HepG2 (cell line): Measurements from ENCODE around the gene MBIP. TPM values are rescaled to one million over a fixed set of nuclear protein-coding genes. Genes with fewer than 3 reads are reported as not detected.
A peak's percentile ranks its signal among the peaks of the same experiment; 100 is the strongest.

Source experiments
- CC2D1A ChIP-seq: sonication (generic); formaldehyde crosslinking; IDR thresholded peaks from 2 replicates; pipeline ENCODE4 v1.8.1; 2023; ENCODE audit warnings: mild to moderate bottlenecking, missing genetic modification reagents
- E2F5 ChIP-seq: sonication (generic); formaldehyde crosslinking; conservative IDR thresholded peaks from 2 replicates; pipeline ENCODE4 v1.4.0; 2020; ENCODE audit warnings: missing genetic modification reagents
- HMG20B ChIP-seq: conservative IDR thresholded peaks from 2 replicates; pipeline ENCODE4 v1.6.1; 2016; ENCODE audit warnings: missing genetic modification reagents, missing compliant biosample characterization
- NFKB2 ChIP-seq: sonication (generic); formaldehyde crosslinking; IDR thresholded peaks from 2 replicates; pipeline ENCODE4 v1.4.0; 2020; ENCODE audit warnings: missing genetic modification reagents, borderline replicate concordance
- PLRG1 ChIP-seq: fragments of 450-650 bp; conservative IDR thresholded peaks from 2 replicates; pipeline ENCODE4 v1.6.1; 2016
- STAG1 ChIP-seq: sonication (generic); formaldehyde crosslinking; IDR thresholded peaks from 2 replicates; pipeline ENCODE4 v1.4.0; 2020; ENCODE audit warnings: missing genetic modification reagents
- TCF7L2 ChIP-seq: IDR thresholded peaks from 2 replicates; pipeline ENCODE4 v1.6.1; 2011; ENCODE audit warnings: mild to moderate bottlenecking, low read depth, low read length, moderate library complexity
- ZNF547 ChIP-seq: sonication (generic); formaldehyde crosslinking; IDR thresholded peaks from 2 replicates; pipeline ENCODE4 v1.5.1; 2020; ENCODE audit warnings: mild to moderate bottlenecking, missing genetic modification reagents
- ZNF614 ChIP-seq: IDR thresholded peaks from 2 replicates; pipeline ENCODE4 v1.6.1; 2018; ENCODE audit warnings: missing biosample characterization, missing genetic modification reagents, inconsistent platforms, borderline replicate concordance
- ZNF704 ChIP-seq: sonication (generic); formaldehyde crosslinking; IDR thresholded peaks from 2 replicates; pipeline ENCODE4 v1.8.1; 2023; ENCODE audit warnings: mild to moderate bottlenecking, inconsistent platforms, moderate library complexity, missing genetic modification reagents, borderline replicate concordance
- polyA plus RNA-seq, 8 experiments: library from polyadenylated mRNA; depleted of rRNA in 3 of 8; stranded (reverse) in 7 of 8; unstranded in 1 of 8; fragments of >200 nt; fragmentation: Illumina TruSeq in 4 of 8; extraction: Trizol in 4 of 8; gene quantifications; 2 replicates each; pipeline versions ENCODE4 v1.2.1 to v1.2.3, GENCODE V29; 2011 to 2016; ENCODE audit warnings: low read depth in 4 of 8, missing spikeins in 1 of 8, mixed read lengths in 1 of 8; ENCODE audit not compliant: insufficient read depth in 1 of 8
- total RNA-seq, 5 experiments: library from RNA; depleted of rRNA; stranded (reverse); fragments of >200 nt; fragmentation: Illumina TruSeq; extraction: Trizol; gene quantifications; 2 replicates each; pipeline ENCODE4 v1.2.3, GENCODE V29; 2016; ENCODE audit warnings: low read depth in 1 of 5
- TF ChIP-seq, protein P1 (sequence below): sonication (generic); formaldehyde crosslinking; IDR thresholded peaks from 2 replicates; pipeline ENCODE4 v1.4.0; 2020; ENCODE audit warnings: missing genetic modification reagents
- TF ChIP-seq, protein P2 (sequence below): sonication (generic); formaldehyde crosslinking; IDR thresholded peaks from 2 replicates; pipeline ENCODE4 v1.4.0; 2020; ENCODE audit warnings: missing genetic modification reagents

MBIP gene
- total and polyA plus RNA-seq, 2 of the 13 experiments (the other 11 are each of a cell fraction or from before 2014, with no cell fraction given), result 48.1 to 48.6 TPM

- TF ChIP-seq, protein P1, sequence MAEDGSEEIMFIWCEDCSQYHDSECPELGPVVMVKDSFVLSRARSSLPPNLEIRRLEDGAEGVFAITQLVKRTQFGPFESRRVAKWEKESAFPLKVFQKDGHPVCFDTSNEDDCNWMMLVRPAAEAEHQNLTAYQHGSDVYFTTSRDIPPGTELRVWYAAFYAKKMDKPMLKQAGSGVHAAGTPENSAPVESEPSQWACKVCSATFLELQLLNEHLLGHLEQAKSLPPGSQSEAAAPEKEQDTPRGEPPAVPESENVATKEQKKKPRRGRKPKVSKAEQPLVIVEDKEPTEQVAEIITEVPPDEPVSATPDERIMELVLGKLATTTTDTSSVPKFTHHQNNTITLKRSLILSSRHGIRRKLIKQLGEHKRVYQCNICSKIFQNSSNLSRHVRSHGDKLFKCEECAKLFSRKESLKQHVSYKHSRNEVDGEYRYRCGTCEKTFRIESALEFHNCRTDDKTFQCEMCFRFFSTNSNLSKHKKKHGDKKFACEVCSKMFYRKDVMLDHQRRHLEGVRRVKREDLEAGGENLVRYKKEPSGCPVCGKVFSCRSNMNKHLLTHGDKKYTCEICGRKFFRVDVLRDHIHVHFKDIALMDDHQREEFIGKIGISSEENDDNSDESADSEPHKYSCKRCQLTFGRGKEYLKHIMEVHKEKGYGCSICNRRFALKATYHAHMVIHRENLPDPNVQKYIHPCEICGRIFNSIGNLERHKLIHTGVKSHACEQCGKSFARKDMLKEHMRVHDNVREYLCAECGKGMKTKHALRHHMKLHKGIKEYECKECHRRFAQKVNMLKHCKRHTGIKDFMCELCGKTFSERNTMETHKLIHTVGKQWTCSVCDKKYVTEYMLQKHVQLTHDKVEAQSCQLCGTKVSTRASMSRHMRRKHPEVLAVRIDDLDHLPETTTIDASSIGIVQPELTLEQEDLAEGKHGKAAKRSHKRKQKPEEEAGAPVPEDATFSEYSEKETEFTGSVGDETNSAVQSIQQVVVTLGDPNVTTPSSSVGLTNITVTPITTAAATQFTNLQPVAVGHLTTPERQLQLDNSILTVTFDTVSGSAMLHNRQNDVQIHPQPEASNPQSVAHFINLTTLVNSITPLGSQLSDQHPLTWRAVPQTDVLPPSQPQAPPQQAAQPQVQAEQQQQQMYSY (CRISPR knock-in tag), result peak; percentile 92
- TF ChIP-seq, protein P2, sequence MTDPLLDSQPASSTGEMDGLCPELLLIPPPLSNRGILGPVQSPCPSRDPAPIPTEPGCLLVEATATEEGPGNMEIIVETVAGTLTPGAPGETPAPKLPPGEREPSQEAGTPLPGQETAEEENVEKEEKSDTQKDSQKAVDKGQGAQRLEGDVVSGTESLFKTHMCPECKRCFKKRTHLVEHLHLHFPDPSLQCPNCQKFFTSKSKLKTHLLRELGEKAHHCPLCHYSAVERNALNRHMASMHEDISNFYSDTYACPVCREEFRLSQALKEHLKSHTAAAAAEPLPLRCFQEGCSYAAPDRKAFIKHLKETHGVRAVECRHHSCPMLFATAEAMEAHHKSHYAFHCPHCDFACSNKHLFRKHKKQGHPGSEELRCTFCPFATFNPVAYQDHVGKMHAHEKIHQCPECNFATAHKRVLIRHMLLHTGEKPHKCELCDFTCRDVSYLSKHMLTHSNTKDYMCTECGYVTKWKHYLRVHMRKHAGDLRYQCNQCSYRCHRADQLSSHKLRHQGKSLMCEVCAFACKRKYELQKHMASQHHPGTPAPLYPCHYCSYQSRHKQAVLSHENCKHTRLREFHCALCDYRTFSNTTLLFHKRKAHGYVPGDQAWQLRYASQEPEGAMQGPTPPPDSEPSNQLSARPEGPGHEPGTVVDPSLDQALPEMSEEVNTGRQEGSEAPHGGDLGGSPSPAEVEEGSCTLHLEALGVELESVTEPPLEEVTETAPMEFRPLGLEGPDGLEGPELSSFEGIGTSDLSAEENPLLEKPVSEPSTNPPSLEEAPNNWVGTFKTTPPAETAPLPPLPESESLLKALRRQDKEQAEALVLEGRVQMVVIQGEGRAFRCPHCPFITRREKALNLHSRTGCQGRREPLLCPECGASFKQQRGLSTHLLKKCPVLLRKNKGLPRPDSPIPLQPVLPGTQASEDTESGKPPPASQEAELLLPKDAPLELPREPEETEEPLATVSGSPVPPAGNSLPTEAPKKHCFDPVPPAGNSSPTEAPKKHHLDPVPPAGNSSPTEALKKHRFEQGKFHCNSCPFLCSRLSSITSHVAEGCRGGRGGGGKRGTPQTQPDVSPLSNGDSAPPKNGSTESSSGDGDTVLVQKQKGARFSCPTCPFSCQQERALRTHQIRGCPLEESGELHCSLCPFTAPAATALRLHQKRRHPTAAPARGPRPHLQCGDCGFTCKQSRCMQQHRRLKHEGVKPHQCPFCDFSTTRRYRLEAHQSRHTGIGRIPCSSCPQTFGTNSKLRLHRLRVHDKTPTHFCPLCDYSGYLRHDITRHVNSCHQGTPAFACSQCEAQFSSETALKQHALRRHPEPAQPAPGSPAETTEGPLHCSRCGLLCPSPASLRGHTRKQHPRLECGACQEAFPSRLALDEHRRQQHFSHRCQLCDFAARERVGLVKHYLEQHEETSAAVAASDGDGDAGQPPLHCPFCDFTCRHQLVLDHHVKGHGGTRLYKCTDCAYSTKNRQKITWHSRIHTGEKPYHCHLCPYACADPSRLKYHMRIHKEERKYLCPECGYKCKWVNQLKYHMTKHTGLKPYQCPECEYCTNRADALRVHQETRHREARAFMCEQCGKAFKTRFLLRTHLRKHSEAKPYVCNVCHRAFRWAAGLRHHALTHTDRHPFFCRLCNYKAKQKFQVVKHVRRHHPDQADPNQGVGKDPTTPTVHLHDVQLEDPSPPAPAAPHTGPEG (CRISPR knock-in tag), result peak; percentile 92
- TF ChIP-seq TCF7L2 (no peak), NFKB2 (CRISPR knock-in tag) (peak; percentile 95; the same call in 1 of the 2 replicates), PLRG1 (no peak), STAG1 (CRISPR knock-in tag) (no peak), CC2D1A (CRISPR knock-in tag) (peak; percentile 96; the same call in 1 of the 2 replicates), ZNF704 (no peak), HMG20B (CRISPR knock-in tag) (no peak), E2F5 (CRISPR knock-in tag) (peak; percentile 71; the same call in 1 of the 2 replicates), ZNF547 (CRISPR knock-in tag) (peak; percentile 90; the same call in 1 of the 2 replicates), ZNF614 (CRISPR knock-in tag) (peak; percentile 91; the same call in 1 of the 2 replicates)
Observed at GRCh38 chr14:36320200-36320896, at the start of gene MBIP (continued).
